Cortex of kidney (tissue), 1 donor: ENCODE measurements around the gene LYPD3.
"Not testable (repeated sequence)": the region's sequence is repeated elsewhere in the genome, so short reads cannot be mapped to it uniquely, and the experiment has no call there.

Source experiments
- DNase-seq: peaks from one replicate; lab custom pipeline; 2025; lab: John Stamatoyannopoulos, UW

The LYPD3 gene

GRCh38 chr19:43461303-43461702, 4.1 kb downstream of the LYPD3 start:
- no peak for DNase-seq

- no peak for DNase-seq
These were observed 4.9 kb downstream of the LYPD3 start for GRCh38 chr19:43460362-43461016.

- DNase-seq: no peak
These were observed 7.6 kb downstream of the LYPD3 start for GRCh38 chr19:43457809-43458208.

- no peak for DNase-seq
These were observed 9.9 kb downstream of the LYPD3 start for GRCh38 chr19:43455321-43456113.

GRCh38 chr19:43454031-43454430, 11.4 kb downstream of the LYPD3 start:
- no peak for DNase-seq

- no peak for DNase-seq
These were observed 12.8 kb downstream of the LYPD3 start for GRCh38 chr19:43452582-43452981.

GRCh38 chr19:43450545-43450997, 14.8 kb downstream of the LYPD3 start:
- no peak for DNase-seq

GRCh38 chr19:43447655-43448054, 17.8 kb downstream of the LYPD3 start:
- DNase-seq: no peak

DNA sequence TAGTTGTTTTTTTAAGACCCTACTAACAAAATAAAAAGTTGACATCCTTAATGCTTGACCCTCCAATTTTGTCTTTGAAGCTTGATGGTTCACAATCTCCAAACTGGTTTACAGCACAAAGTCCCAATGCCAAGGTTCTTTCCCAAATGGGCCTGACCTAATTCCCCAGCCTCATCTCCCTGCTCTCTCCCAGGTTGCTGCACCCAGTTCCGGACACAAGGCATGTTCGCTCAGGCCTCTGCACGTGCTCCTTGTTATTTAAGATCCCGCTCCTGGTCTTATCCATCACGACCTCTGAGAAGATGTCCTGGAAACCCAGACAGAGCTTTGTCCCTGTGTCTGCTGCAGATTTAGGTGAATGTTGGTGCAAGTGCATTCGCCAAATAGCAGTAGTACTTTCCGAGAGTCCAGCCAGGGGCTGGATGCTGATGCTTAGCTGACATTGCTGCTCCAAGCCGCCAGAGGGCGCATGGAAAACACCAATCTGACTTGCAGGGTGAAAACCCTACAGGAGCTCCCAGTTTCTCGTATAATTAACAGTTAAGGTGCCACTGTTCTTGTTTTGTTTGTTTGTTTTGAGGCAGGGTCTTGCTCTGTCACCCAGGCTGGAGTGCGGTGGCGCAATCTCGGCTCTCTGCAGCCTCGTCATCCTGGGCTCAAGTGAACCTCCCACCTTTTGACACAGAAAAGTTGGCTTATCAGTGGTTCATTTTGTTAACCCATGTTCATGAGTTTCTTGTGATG, 18.5 kb downstream of the LYPD3 start:
- no peak for DNase-seq

DNA sequence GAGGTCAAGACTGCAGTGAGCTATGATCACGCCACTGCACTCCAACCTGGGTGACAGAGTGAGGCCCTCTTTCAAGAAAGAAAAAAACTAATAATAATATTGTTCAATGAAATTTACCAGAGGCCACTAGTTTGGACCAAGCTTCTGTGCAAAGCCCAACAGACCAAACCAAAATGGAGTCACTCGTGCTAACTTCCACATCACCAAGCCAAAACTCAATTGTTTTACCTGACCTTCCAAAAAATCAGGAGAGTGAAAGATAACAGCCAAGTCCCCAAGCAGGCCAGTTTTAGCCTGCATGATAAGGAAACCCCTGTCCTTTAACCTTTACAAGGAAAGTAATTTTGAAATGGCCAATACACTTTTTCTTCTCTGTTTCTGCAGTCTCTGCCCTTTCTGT, 20.0 kb downstream of the LYPD3 start:
- DNase-seq: no peak

DNA sequence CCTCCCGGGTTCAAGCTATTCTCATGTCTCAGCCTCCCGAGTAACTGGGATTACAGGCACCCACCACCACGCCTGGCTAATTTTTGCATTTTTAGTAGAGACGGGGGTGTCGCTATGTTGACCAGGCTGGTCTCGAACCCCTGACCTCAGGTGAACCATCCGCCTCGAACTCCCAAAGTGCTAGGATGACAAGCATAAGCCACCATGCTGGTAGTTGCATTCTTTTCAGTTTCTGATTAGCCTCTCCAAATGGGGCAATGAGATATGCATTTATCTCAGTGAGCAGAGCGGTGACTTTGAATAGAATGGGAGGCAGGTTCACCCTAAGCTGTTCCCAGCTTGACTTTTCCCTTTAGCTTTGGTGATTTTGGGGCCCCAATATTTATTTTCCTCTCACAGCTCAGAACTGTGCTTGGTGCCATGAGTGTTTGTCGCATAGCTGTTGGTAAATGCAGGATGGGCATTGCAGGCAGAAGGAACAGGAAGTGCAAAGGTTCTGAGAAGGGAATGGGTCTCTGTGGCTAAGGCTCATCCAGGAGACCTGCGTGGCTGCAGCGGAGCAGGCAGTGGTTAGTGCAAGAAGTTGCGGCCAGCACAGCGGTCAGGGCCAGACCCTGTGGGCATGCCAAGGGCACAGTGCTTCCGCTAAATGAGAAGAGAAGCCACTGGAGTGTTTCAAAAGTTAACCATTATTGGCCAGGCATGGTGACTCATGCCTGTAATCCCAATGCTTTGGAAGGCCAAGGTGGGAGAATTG, 20.7 kb downstream of the LYPD3 start:
- no peak for DNase-seq

- DNase-seq: not testable (repeated sequence)
These were observed 21.3 kb downstream of the LYPD3 start for GRCh38 chr19:43444091-43444490.

DNA sequence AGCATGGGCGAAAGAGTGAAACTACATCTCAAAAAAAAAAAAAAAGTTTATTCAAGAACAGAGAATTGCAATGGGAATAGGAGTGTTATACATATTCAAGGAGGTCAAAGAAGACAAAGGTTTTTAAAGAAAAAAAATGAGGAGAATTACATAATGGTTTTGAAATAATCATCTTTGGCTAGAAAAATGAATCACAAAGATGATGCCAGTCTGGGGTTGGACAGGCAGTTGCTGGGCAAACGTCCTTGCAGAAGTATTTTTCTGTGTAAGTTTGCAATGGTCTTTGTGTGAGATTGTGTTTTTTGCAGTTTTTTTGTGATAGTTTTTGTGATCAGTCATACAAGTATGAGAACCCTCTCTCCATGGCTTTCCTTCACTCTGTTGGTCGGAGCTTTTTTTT, 23.7 kb downstream of the LYPD3 start:
- no peak for DNase-seq

GRCh38 chr19:43439709-43440063, 25.7 kb downstream of the LYPD3 start:
- no peak for DNase-seq

GRCh38 chr19:43439032-43439708, 26.2 kb downstream of the LYPD3 start:
- DNase-seq: no peak

DNA sequence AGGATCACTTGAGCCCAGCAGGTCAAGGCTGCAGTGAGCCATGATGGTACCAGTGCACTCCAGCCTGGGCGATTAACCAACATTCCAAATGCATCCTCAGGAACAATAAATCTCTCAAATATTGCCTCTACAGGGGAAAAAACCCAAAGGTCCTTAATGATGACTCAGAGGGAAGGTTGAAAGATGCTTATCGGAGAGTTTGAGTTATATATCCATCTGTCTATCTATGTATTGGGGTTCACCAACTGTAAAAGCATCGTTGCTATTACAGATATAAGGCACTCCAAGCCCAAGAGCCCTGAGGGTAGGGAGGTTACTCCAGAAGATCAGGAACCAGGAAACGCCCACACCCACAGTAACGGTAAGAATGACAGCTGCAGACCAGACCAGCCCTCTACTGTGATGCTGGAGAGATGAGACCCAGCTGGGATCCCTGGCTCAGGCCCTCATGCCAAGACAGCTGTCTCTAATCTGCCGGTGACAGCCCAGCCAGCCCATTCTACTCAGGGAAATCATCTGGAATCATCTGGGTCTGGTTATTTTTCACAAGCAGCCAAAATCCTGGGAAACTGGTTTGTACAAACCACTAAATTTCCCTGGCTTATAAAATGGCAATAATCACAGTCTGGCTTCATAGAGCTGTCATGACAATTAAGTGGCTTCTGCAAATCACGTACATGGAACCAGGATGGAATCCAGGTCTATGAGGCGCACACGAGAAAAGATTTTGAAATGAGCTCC, 26.9 kb downstream of the LYPD3 start:
- DNase-seq: no peak

DNA sequence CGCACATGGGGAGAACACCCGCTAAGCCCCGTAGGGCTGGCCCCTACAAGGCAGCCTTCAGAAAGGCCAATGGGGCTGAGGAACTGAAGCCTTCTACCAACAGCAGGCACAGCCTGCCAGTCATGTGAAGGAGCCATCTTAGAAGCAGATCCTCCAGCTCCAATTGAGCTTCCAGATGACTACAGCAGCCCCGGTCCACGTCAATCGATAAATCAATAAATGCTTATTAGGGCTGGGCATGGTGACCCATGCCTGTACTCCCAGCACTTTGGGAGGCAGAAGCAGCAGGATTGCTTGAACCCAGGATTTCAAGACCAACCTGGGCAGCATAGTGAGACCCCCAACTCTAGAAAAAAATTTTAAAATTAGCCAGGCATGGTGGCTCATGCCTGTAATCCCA, 27.7 kb downstream of the LYPD3 start:
- DNase-seq: no peak

DNA sequence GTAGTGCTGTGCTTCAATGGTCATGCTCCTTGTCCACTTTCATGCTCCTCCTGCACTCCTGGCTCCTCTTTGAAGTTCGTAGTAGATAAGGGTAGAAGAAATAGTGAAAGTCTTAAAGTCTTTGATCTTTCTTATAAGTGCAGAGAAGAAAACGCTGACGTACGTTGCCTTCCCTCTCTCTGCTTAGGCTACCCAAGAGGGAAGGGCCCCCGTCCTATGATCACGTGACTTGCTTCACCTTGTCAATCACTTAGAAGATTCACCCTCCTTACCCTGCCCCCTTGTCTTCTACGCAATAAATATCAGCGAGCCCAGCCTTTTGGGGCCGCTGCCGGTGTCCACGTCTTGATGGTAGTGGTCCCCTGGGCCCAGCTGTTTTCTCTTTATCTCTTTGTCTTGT, 28.1 kb downstream of the LYPD3 start:
- not testable (repeated sequence) for DNase-seq

- no peak for DNase-seq
These were observed 29.6 kb downstream of the LYPD3 start for GRCh38 chr19:43435775-43436174.

- DNase-seq: no peak
These were observed 31.7 kb downstream of the LYPD3 start for GRCh38 chr19:43433689-43434088.

DNA sequence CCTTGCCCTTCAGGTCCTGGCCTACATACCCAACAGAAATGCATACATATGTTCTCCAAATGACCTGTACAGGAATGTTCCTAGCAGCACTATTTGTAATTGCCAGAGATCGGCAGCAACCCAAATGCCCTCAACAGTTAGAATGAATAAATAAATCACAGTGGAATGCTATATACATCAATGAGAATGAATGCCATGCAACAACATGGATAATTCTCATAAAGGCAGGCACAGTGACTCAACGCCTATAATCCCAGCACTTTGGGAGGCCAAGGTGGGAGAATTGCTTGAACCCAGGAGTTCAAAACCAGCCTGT, 32.1 kb downstream of the LYPD3 start:
- no peak for DNase-seq
